Stimulated activated CD8-positive, alpha-beta memory T cell treated with anti-CD3 and anti-CD28 coated beads, Interleukin-7, amount 100 ng/mL, for 48 hours (primary cell): ENCODE measurements around the gene DHTKD1.
"Not testable (repeated sequence)": the region's sequence is repeated elsewhere in the genome, so short reads cannot be mapped to it uniquely, and the experiment has no call there.

Experiments used
- DNase-seq, 2 donors: peaks; one replicate each; pipeline ENCODE4 v3.0.0-alpha.2; 2020; ENCODE audit warnings: low read depth in 1 of 2; ENCODE audit errors: extremely low read depth in 1 of 2

DHTKD1 gene

GRCh38 chr10:12135631-12136030 is 66.9 kb downstream of the DHTKD1 start:
- no peak for DNase-seq

GRCh38 chr10:12140038-12140437 is 71.3 kb downstream of the DHTKD1 start:
- DNase-seq, result no peak

GRCh38 chr10:12144538-12144937 is 75.8 kb downstream of the DHTKD1 start:
- no peak for DNase-seq

- DNase-seq, result no peak
Observed at GRCh38 chr10:12150163-12150562, 81.4 kb downstream of the DHTKD1 start.

GRCh38 chr10:12154516-12154915 is 85.8 kb downstream of the DHTKD1 start:
- DNase-seq, result no peak

- DNase-seq, result no peak
Observed at GRCh38 chr10:12156367-12157123, 87.8 kb downstream of the DHTKD1 start.

GRCh38 chr10:12158111-12158510 is 89.4 kb downstream of the DHTKD1 start:
- DNase-seq, result no peak

GRCh38 chr10:12160664-12161063 is 91.9 kb downstream of the DHTKD1 start:
- no peak for DNase-seq

GRCh38 chr10:12162927-12163326 is 94.2 kb downstream of the DHTKD1 start:
- DNase-seq, result no peak

GRCh38 chr10:12164085-12164484 is 95.3 kb downstream of the DHTKD1 start:
- DNase-seq, result no peak

- no peak for DNase-seq
Observed at GRCh38 chr10:12165036-12165435, 96.3 kb downstream of the DHTKD1 start.

- DNase-seq, result no peak
Observed at GRCh38 chr10:12165999-12166775, 97.4 kb downstream of the DHTKD1 start.

GRCh38 chr10:12171512-12171911 is 102.8 kb downstream of the DHTKD1 start:
- not testable (repeated sequence) for DNase-seq
